Progenitor cell of endocrine pancreas (in vitro differentiated cells): ENCODE measurements around the gene GFRA4. TPM values are rescaled to one million over a fixed set of nuclear protein-coding genes. Genes with fewer than 3 reads are reported as not detected.
"Not testable (repeated sequence)": the region's sequence is repeated elsewhere in the genome, so short reads cannot be mapped to it uniquely, and the experiment has no call there.

ENCODE experiments used
- DNase-seq: peaks from one replicate; pipeline ENCODE4 v3.0.0; 2021; ENCODE audit warnings: low spot score; ENCODE audit not compliant: unreplicated experiment
- H3K27ac Mint-ChIP-seq: 2 replicates; pipeline ENCODE4 v1.8.0; 2021; ENCODE audit warnings: mild to moderate bottlenecking, moderate library complexity, mixed read lengths
- H3K27me3 Mint-ChIP-seq: 2 replicates; pipeline ENCODE4 v1.8.0; 2021; ENCODE audit warnings: mixed read lengths
- H3K36me3 Mint-ChIP-seq: 2 replicates; pipeline ENCODE4 v1.8.0; 2022; ENCODE audit warnings: mixed read lengths; ENCODE audit not compliant: insufficient read depth
- H3K4me1 Mint-ChIP-seq: 2 replicates; pipeline ENCODE4 v1.8.0; 2021; ENCODE audit warnings: low read depth, mixed read lengths
- H3K4me3 Mint-ChIP-seq: 2 replicates; pipeline ENCODE4 v1.8.0; 2021; ENCODE audit warnings: low read depth, mild to moderate bottlenecking, moderate library complexity, mixed read lengths
- H3K9me3 Mint-ChIP-seq: 2 replicates; pipeline ENCODE4 v1.8.0; 2021; ENCODE audit warnings: low read depth, mixed read lengths
- CTCF ChIP-seq: fragments of 200-600 bp; sonication (generic); IDR thresholded peaks from one replicate; pipeline ENCODE4 v1.5.0; 2021; ENCODE audit warnings: antibody characterized with exemption, mild to moderate bottlenecking; ENCODE audit not compliant: unreplicated experiment
- total RNA-seq: library from RNA; stranded (reverse); gene quantifications from 2 replicates; pipeline ENCODE4 v1.2.1, GENCODE V29; 2021

GFRA4 gene
- total RNA-seq, 1 donor from 2014 or later = not detected

GRCh38 chr20:3616250-3616649 is 46.9 kb downstream of the GFRA4 start:
- no peak for TF ChIP-seq CTCF
- Mint-ChIP-seq H3K4me1 (peaks cover 7% of the 10 kb centered on the region), H3K27me3 (no peaks in the 10 kb centered on the region), H3K27ac (peak overlapping the region; percentile 76), H3K9me3 (no peaks in the 10 kb centered on the region), H3K36me3 (peaks cover 5% of the 10 kb centered on the region), H3K4me3 (no peak overlapping the region)
- DNase-seq = no peak

GRCh38 chr20:3615171-3615840 is 47.9 kb downstream of the GFRA4 start:
- H3K4me1 Mint-ChIP-seq, H3K9me3 Mint-ChIP-seq, H3K27me3 Mint-ChIP-seq, H3K27ac Mint-ChIP-seq, H3K36me3 Mint-ChIP-seq, DNase-seq, H3K4me3 Mint-ChIP-seq: not testable (repeated sequence)

DNA sequence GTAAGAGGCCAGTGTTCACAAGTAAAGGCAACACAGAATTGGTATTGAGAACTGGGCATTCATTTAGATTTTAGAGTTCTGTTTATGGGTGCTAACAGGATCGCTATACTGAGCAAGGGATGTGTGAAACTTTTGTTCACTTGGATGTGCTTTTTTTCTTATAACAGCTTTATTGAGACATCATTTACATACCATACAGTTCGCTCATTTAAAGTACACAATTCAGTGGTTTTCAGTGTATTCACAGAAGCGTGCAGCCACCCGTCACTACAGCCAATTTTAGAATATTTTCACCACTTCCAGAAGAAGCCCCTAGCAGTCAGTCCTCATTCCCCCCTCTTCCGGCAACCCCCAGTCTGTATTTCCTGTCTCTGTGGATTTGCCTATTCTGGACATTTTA is 48.7 kb downstream of the GFRA4 start:
- no peak overlapping the region for H3K4me3 Mint-ChIP-seq
- H3K4me1 Mint-ChIP-seq = peaks cover 6% of the 10 kb centered on the region
- no peak for DNase-seq
- H3K27ac Mint-ChIP-seq = peak overlapping the region; percentile 31
- no peaks in the 10 kb centered on the region for H3K27me3 Mint-ChIP-seq
- no peak for TF ChIP-seq CTCF
- no peaks in the 10 kb centered on the region for H3K9me3 Mint-ChIP-seq
- peaks cover 10% of the 10 kb centered on the region for H3K36me3 Mint-ChIP-seq

GRCh38 chr20:3613821-3614440 is 49.3 kb downstream of the GFRA4 start:
- no peaks in the 10 kb centered on the region for H3K27me3 Mint-ChIP-seq
- no peaks in the 10 kb centered on the region for H3K9me3 Mint-ChIP-seq
- peaks cover 6% of the 10 kb centered on the region for H3K4me1 Mint-ChIP-seq
- peaks cover 12% of the 10 kb centered on the region for H3K36me3 Mint-ChIP-seq
- no peak for DNase-seq
- TF ChIP-seq CTCF = no peak
- H3K27ac Mint-ChIP-seq = peak overlapping the region; percentile 31
- H3K4me3 Mint-ChIP-seq = no peak overlapping the region

DNA sequence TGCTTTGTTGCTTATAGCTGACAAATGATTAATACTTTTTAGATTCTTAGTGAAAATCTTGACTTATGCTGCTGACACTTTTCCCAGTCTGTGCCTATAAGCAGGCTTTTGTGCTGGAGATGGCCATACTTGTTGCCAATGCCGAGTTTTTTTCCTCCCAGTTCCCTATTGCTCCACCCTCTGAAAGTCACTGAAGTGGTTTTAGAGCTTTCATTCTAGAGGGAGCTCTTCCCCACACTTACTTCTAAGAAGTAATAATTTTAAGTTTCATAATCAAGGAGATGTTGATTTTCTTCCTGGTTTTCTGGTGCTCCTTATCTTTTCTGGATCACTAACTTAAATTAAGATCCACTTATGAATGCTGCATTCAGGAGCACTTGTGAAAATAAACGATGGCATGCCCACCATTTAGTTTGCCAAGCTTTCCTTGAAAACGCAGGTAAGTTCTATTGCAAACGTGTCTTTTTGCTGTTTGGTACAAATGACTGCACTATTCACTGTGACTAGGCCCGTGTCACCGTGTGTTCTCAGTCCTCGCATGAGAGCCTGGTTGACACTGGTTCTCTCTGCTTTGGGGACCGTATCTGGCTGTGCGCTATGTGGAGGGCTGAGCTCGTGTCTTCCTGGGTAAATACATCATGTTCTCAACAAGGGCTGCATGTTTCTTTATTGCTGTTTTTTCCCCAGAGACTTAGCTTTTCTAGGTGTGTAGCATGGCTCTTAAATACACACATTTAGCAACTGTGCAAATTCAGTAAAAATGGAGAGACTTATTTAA is 50.2 kb downstream of the GFRA4 start:
- peaks cover 6% of the 10 kb centered on the region for H3K4me1 Mint-ChIP-seq
- H3K27ac Mint-ChIP-seq = no peak overlapping the region
- H3K9me3 Mint-ChIP-seq = no peaks in the 10 kb centered on the region
- peaks cover 14% of the 10 kb centered on the region for H3K36me3 Mint-ChIP-seq
- no peak for TF ChIP-seq CTCF
- no peak for DNase-seq
- no peak overlapping the region for H3K4me3 Mint-ChIP-seq
- H3K27me3 Mint-ChIP-seq = no peaks in the 10 kb centered on the region
